Measurements from ENCODE around the gene SGCE.

SGCE gene

GRCh38 chr7:94687810-94688209 is 31.9 kb upstream of the SGCE start:
- TF ChIP-seq CTCF (IDR thresholded peaks at IDR 0.05; ENCODE audit: borderline replicate concordance, insufficient read depth, low read depth, low read length) = no peak
- H3K4me3 ChIP-seq (ENCODE audit: low read depth, low read length) = no peak overlapping the region

- TF ChIP-seq CTCF (IDR thresholded peaks at IDR 0.05; ENCODE audit: borderline replicate concordance, insufficient read depth, low read depth, low read length) = no peak
- no peak overlapping the region for H3K4me3 ChIP-seq (ENCODE audit: low read depth, low read length)
Measured at GRCh38 chr7:94687076-94687475, 31.1 kb upstream of the SGCE start.

- H3K4me3 ChIP-seq (ENCODE audit: low read depth, low read length) = no peak overlapping the region
- no peak for TF ChIP-seq CTCF (IDR thresholded peaks at IDR 0.05; ENCODE audit: borderline replicate concordance, insufficient read depth, low read depth, low read length)
Measured at GRCh38 chr7:94683066-94683465, 27.1 kb upstream of the SGCE start.

- TF ChIP-seq CTCF (IDR thresholded peaks at IDR 0.05; ENCODE audit: borderline replicate concordance, insufficient read depth, low read depth, low read length) = no peak
- no peak overlapping the region for H3K4me3 ChIP-seq (ENCODE audit: low read depth, low read length)
Measured at GRCh38 chr7:94679358-94679757, 23.4 kb upstream of the SGCE start.

- TF ChIP-seq CTCF (IDR thresholded peaks at IDR 0.05; ENCODE audit: borderline replicate concordance, insufficient read depth, low read depth, low read length) = no peak
- no peak overlapping the region for H3K4me3 ChIP-seq (ENCODE audit: low read depth, low read length)
Measured at GRCh38 chr7:94676431-94676830, 20.5 kb upstream of the SGCE start.

- TF ChIP-seq CTCF (IDR thresholded peaks at IDR 0.05; ENCODE audit: borderline replicate concordance, insufficient read depth, low read depth, low read length) = no peak
- H3K4me3 ChIP-seq (ENCODE audit: low read depth, low read length) = no peak overlapping the region
Measured at GRCh38 chr7:94675356-94675755, 19.4 kb upstream of the SGCE start.

- TF ChIP-seq CTCF (IDR thresholded peaks at IDR 0.05; ENCODE audit: borderline replicate concordance, insufficient read depth, low read depth, low read length) = no peak
- no peak overlapping the region for H3K4me3 ChIP-seq (ENCODE audit: low read depth, low read length)
Measured at GRCh38 chr7:94671444-94672235, 15.7 kb upstream of the SGCE start.
